Trophoblast cell (in vitro differentiated cells and primary cell): ENCODE measurements around the gene DTD1.

Source experiments
- DNase-seq, 2 donors: peaks; one replicate each; pipeline ENCODE4 v3.0.0-alpha.2; 2016
- H2AFZ ChIP-seq: 2 replicates; pipeline ENCODE4 v1.6.1; 2013; ENCODE audit warnings: low read length, moderate library complexity, mild to moderate bottlenecking; ENCODE audit not compliant: insufficient read depth, poor library complexity
- H2AK5ac ChIP-seq: 2 replicates; pipeline ENCODE4 v1.6.1; 2013; ENCODE audit warnings: mild to moderate bottlenecking, low read length
- H2BK120ac ChIP-seq: 2 replicates; pipeline ENCODE4 v1.6.1; 2013; ENCODE audit warnings: low read length, mild to moderate bottlenecking, moderate library complexity; ENCODE audit not compliant: insufficient read depth, poor library complexity
- H2BK12ac ChIP-seq: 2 replicates; pipeline ENCODE4 v1.6.1; 2013; ENCODE audit warnings: mild to moderate bottlenecking, low read length, moderate library complexity
- H2BK5ac ChIP-seq: 2 replicates; pipeline ENCODE4 v1.6.1; 2013; ENCODE audit warnings: low read length, low read depth, moderate library complexity, mild to moderate bottlenecking; ENCODE audit not compliant: poor library complexity
- H3K14ac ChIP-seq: 2 replicates; pipeline ENCODE4 v1.6.1; 2013; ENCODE audit warnings: mild to moderate bottlenecking, low read length
- H3K18ac ChIP-seq: 2 replicates; pipeline ENCODE4 v1.6.1; 2013; ENCODE audit warnings: mild to moderate bottlenecking, low read length
- H3K23ac ChIP-seq: 2 replicates; pipeline ENCODE4 v1.6.1; 2013; ENCODE audit warnings: low read length
- H3K27ac ChIP-seq: 2 replicates; pipeline ENCODE4 v1.5.1; 2013; ENCODE audit warnings: low read depth, mild to moderate bottlenecking, inconsistent platforms, low read length, moderate library complexity
- H3K27me3 ChIP-seq: 2 replicates; pipeline ENCODE4 v1.6.1; 2013; ENCODE audit warnings: inconsistent platforms, mild to moderate bottlenecking, low read length, moderate library complexity; ENCODE audit not compliant: insufficient read depth
- H3K36me3 ChIP-seq, 2 experiments: 1 replicate in 1 of 2; 2 replicates in 1 of 2; pipeline ENCODE4 v1.6.1; 2013; ENCODE audit warnings: low read length in 2 of 2, mild to moderate bottlenecking in 2 of 2, moderate library complexity in 1 of 2; ENCODE audit not compliant: insufficient read depth in 2 of 2, control insufficient read depth in 1 of 2
- H3K4ac ChIP-seq: 2 replicates; pipeline ENCODE4 v1.6.1; 2013; ENCODE audit warnings: low read depth, mild to moderate bottlenecking, low read length, moderate library complexity
- H3K4me1 ChIP-seq, 2 experiments: 1 replicate in 1 of 2; 2 replicates in 1 of 2; pipeline ENCODE4 v1.6.1; 2013; ENCODE audit warnings: low read length in 2 of 2, mild to moderate bottlenecking in 2 of 2, moderate library complexity in 1 of 2; ENCODE audit not compliant: insufficient read depth in 2 of 2, control insufficient read depth in 1 of 2
- H3K4me2 ChIP-seq: 2 replicates; pipeline ENCODE4 v1.6.1; 2013; ENCODE audit warnings: inconsistent platforms, mild to moderate bottlenecking, low read length, moderate library complexity
- H3K4me3 ChIP-seq: 2 replicates; pipeline ENCODE4 v1.5.1; 2013; ENCODE audit warnings: mild to moderate bottlenecking, low read depth, low read length, inconsistent platforms
- H3K79me1 ChIP-seq: one replicate; pipeline ENCODE4 v1.6.1; 2013; ENCODE audit warnings: low read length
- H3K79me2 ChIP-seq: 2 replicates; pipeline ENCODE4 v1.6.1; 2013; ENCODE audit warnings: low read length, mild to moderate bottlenecking; ENCODE audit not compliant: control insufficient read depth, insufficient read depth, poor library complexity
- H3K9ac ChIP-seq: 2 replicates; pipeline ENCODE4 v1.6.1; 2013; ENCODE audit warnings: mild to moderate bottlenecking, low read length
- H3K9me3 ChIP-seq: 2 replicates; pipeline ENCODE4 v1.6.1; 2013; ENCODE audit warnings: low read depth, mild to moderate bottlenecking, control low read depth, inconsistent platforms, low read length; ENCODE audit not compliant: insufficient read depth
- H4K12ac ChIP-seq: 2 replicates; pipeline ENCODE4 v1.6.1; 2013; ENCODE audit warnings: low read depth, mild to moderate bottlenecking, low read length, moderate library complexity
- H4K8ac ChIP-seq: 2 replicates; pipeline ENCODE4 v1.6.1; 2013; ENCODE audit warnings: low read depth, mild to moderate bottlenecking, low read length, moderate library complexity
- H4K91ac ChIP-seq: one replicate; pipeline ENCODE4 v1.6.1; 2013; ENCODE audit warnings: low read depth, mild to moderate bottlenecking, low read length, moderate library complexity
- WGBS: extraction: QIAGEN DNeasy Blood & Tissue Kit; methylation state at CpG from one replicate; pipeline ENCODE4 v1.1.7; 2013; ENCODE audit warnings: missing lambda C conversion rate; ENCODE audit not compliant: insufficient read length, insufficient coverage; ENCODE audit errors: extremely low coverage; 5-methylcytosine and 5-hydroxymethylcytosine counted together

The DTD1 gene

DNA sequence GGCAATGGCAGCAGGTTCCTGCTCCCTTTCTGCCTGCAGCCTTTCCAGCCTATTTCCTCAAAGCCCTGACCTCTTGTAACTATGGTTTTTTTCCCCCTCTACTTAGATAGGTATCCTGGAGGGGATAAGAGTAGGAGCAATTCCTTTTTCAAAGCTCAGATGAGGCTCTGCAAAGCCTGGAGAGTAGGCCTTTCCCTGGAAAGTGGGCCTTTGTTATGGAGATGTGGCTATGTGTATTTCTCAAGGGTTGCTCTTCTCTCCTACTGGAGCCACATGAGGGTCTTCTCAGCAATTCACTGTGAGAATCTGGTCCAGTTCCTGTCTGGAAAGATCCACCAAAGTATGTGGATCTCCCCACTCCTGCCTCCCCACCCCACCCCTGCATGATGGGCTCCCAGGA is 96.0 kb downstream of the DTD1 start:
- no peak overlapping the region for H3K9ac ChIP-seq
- H3K27ac ChIP-seq, result no peak overlapping the region
- no peak overlapping the region for H2BK12ac ChIP-seq
- no peak overlapping the region for H3K4me3 ChIP-seq
- H2AFZ ChIP-seq, result no peak overlapping the region
- no peak overlapping the region for H2BK5ac ChIP-seq
- no peaks in the 10 kb centered on the region for H3K4me1 ChIP-seq
- no peaks in the 10 kb centered on the region for H3K27me3 ChIP-seq
- no peak overlapping the region for H3K23ac ChIP-seq
- H3K18ac ChIP-seq, result no peak overlapping the region
- no peak overlapping the region for H3K4ac ChIP-seq
- no peak overlapping the region for H4K91ac ChIP-seq
- no peak overlapping the region for H3K4me2 ChIP-seq
- no peak overlapping the region for H2BK120ac ChIP-seq
- no peak overlapping the region for H3K14ac ChIP-seq
- H4K12ac ChIP-seq, result no peak overlapping the region
- no peak overlapping the region for H2AK5ac ChIP-seq
- H4K8ac ChIP-seq, result no peak overlapping the region
- H3K79me2 ChIP-seq, result no peaks in the 10 kb centered on the region
- no peaks in the 10 kb centered on the region for H3K36me3 ChIP-seq
- H3K79me1 ChIP-seq, result no peaks in the 10 kb centered on the region
- DNase-seq, result no peak
- H3K9me3 ChIP-seq, result no peaks in the 10 kb centered on the region

- DNase-seq, result no peak
- WGBS, result no CpG with 5 or more reads among the region's 2 CpGs
- no peak overlapping the region for H3K14ac ChIP-seq
Measured at GRCh38 chr20:18684775-18685174, 96.9 kb downstream of the DTD1 start.

DNA sequence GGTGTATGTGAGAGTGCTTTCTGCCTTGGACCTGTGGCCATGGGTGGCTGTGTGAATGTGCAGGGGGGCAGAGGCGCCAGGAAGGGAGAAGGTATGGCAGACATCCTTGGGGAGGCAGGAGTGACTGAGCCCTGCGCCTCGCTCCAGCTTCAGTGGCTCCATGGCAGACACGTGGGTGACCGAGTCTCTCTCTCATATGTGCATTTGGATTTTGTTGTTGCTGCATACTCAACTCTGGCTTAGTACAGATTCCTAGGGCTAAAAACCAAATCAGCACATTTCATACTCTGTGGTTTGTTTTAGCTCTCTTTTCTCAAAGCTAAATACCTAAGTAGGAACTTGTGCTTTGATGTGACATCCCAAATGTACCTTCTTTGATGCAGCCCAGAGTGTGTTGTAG is 97.6 kb downstream of the DTD1 start:
- no peak overlapping the region for H3K9ac ChIP-seq
- DNase-seq, result no peak
- H3K9me3 ChIP-seq, result no peaks in the 10 kb centered on the region
- H2BK120ac ChIP-seq, result no peak overlapping the region
- no peaks in the 10 kb centered on the region for H3K79me2 ChIP-seq
- H3K27ac ChIP-seq, result no peak overlapping the region
- H2BK12ac ChIP-seq, result no peak overlapping the region
- no peak overlapping the region for H4K91ac ChIP-seq
- no peaks in the 10 kb centered on the region for H3K36me3 ChIP-seq
- H3K4ac ChIP-seq, result no peak overlapping the region
- no peak overlapping the region for H3K18ac ChIP-seq
- H3K4me2 ChIP-seq, result no peak overlapping the region
- no peaks in the 10 kb centered on the region for H3K4me1 ChIP-seq
- no peaks in the 10 kb centered on the region for H3K27me3 ChIP-seq
- no peak overlapping the region for H3K14ac ChIP-seq
- no peak overlapping the region for H2AK5ac ChIP-seq
- no peak overlapping the region for H4K12ac ChIP-seq
- H3K79me1 ChIP-seq, result no peaks in the 10 kb centered on the region
- no peak overlapping the region for H4K8ac ChIP-seq
- no peak overlapping the region for H3K23ac ChIP-seq
- no peak overlapping the region for H2AFZ ChIP-seq
- no peak overlapping the region for H3K4me3 ChIP-seq
- WGBS, result no CpG with 5 or more reads among the region's 5 CpGs
- no peak overlapping the region for H2BK5ac ChIP-seq

More at GRCh38 chr20:18684775-18685174, 96.9 kb downstream of the DTD1 start:
- Histone ChIP-seq H3K4ac (no peak overlapping the region), H4K12ac (no peak overlapping the region), H3K4me2 (no peak overlapping the region), H3K9me3 (no peaks in the 10 kb centered on the region), H3K79me1 (no peaks in the 10 kb centered on the region), H3K79me2 (no peaks in the 10 kb centered on the region), H2AFZ (no peak overlapping the region), H3K9ac (no peak overlapping the region), H2BK120ac (no peak overlapping the region), H3K27ac (no peak overlapping the region), H2BK12ac (no peak overlapping the region), H4K91ac (no peak overlapping the region), H3K23ac (no peak overlapping the region), H3K4me3 (no peak overlapping the region), H4K8ac (no peak overlapping the region), H3K27me3 (no peaks in the 10 kb centered on the region), H3K36me3 (no peaks in the 10 kb centered on the region), H3K18ac (no peak overlapping the region), H3K4me1 (no peaks in the 10 kb centered on the region), H2BK5ac (no peak overlapping the region), H2AK5ac (no peak overlapping the region)

- Histone ChIP-seq H3K27me3 (no peaks in the 10 kb centered on the region), H3K14ac (no peak overlapping the region), H4K8ac (no peak overlapping the region), H4K12ac (no peak overlapping the region), H2AFZ (no peak overlapping the region), H3K27ac (no peak overlapping the region), H2AK5ac (no peak overlapping the region), H2BK5ac (no peak overlapping the region), H4K91ac (no peak overlapping the region), H3K36me3 (no peaks in the 10 kb centered on the region), H2BK120ac (no peak overlapping the region), H3K4me3 (no peak overlapping the region), H3K4ac (no peak overlapping the region), H3K18ac (no peak overlapping the region), H3K23ac (no peak overlapping the region), H2BK12ac (no peak overlapping the region), H3K4me2 (no peak overlapping the region), H3K79me1 (no peaks in the 10 kb centered on the region), H3K4me1 (no peaks in the 10 kb centered on the region), H3K9me3 (no peaks in the 10 kb centered on the region), H3K79me2 (no peaks in the 10 kb centered on the region), H3K9ac (no peak overlapping the region)
- no CpG with 5 or more reads among the region's 1 CpG for WGBS
- no peak for DNase-seq
Measured at GRCh38 chr20:18686696-18687095, 98.8 kb downstream of the DTD1 start.
